Lower lobe of right lung (tissue), 2 donors: Measurements from ENCODE around the gene SNX22. TPM values are rescaled to one million over a fixed set of nuclear protein-coding genes. Genes with fewer than 3 reads are reported as not detected.

Source experiments
- ATAC-seq, 2 donors: fragments of 200-7000 bp; cut with Tn5 transposase; one replicate each; pipeline ENCODE4 v1.9.1; 2020 to 2022; ENCODE audit warnings: mild to moderate bottlenecking in 2 of 2, moderate library complexity in 2 of 2
- DNase-seq: peaks from one replicate; pipeline ENCODE4 v3.0.0-alpha.2; 2020
- H3K27ac ChIP-seq: fragments of 200-600 bp; one replicate; pipeline ENCODE4 v1.8.0; 2022
- H3K27me3 ChIP-seq: fragments of 200-600 bp; one replicate; pipeline ENCODE4 v1.8.0; 2022; ENCODE audit warnings: low read depth
- H3K36me3 ChIP-seq: fragments of 200-600 bp; one replicate; pipeline ENCODE4 v1.8.0; 2022; ENCODE audit warnings: mild to moderate bottlenecking
- H3K4me1 ChIP-seq: fragments of 200-600 bp; one replicate; pipeline ENCODE4 v1.8.0; 2022
- H3K4me3 ChIP-seq: fragments of 200-600 bp; one replicate; pipeline ENCODE4 v1.8.0; 2022; ENCODE audit warnings: mild to moderate bottlenecking
- H3K9me3 ChIP-seq: fragments of 200-600 bp; one replicate; pipeline ENCODE4 v1.8.0; 2022
- CTCF ChIP-seq: fragments of 200-600 bp; IDR thresholded peaks from one replicate; pipeline ENCODE4 v1.8.0; 2022; ENCODE audit warnings: antibody characterized with exemption, mild to moderate bottlenecking
- intact Hi-C: fragments of 100-400 bp; cut with DNase I; formaldehyde crosslinking; loops from one replicate; pipeline ENCODE4 v1.11.0; 2022
- total RNA-seq: library from RNA; stranded (reverse); fragmentation: NEBNext Ultra II Directional; extraction: Animal tissue kit (Norgen Biotek cat#: 25700); gene quantifications from one replicate; pipeline ENCODE4 v1.2.1, GENCODE V29; 2021
- donor health status: DM: no; HTN: yes; CAD: no; lungs with severe emphysema.

SNX22 gene
- total RNA-seq, 1 donor from 2014 or later, result 17.4 TPM

- no peak for DNase-seq
- intact Hi-C loops, result no loop called here
- Histone ChIP-seq H3K27me3 (no peaks in the 10 kb centered on the region), H3K36me3 (peaks cover 77% of the 10 kb centered on the region), H3K27ac (no peak overlapping the region), H3K4me1 (peaks cover 47% of the 10 kb centered on the region), H3K4me3 (no peak overlapping the region), H3K9me3 (no peaks in the 10 kb centered on the region)
- ATAC-seq, result no peak
- no peak for TF ChIP-seq CTCF
Observed at GRCh38 chr15:64158363-64159134, 7.0 kb downstream of the SNX22 start.

DNA sequence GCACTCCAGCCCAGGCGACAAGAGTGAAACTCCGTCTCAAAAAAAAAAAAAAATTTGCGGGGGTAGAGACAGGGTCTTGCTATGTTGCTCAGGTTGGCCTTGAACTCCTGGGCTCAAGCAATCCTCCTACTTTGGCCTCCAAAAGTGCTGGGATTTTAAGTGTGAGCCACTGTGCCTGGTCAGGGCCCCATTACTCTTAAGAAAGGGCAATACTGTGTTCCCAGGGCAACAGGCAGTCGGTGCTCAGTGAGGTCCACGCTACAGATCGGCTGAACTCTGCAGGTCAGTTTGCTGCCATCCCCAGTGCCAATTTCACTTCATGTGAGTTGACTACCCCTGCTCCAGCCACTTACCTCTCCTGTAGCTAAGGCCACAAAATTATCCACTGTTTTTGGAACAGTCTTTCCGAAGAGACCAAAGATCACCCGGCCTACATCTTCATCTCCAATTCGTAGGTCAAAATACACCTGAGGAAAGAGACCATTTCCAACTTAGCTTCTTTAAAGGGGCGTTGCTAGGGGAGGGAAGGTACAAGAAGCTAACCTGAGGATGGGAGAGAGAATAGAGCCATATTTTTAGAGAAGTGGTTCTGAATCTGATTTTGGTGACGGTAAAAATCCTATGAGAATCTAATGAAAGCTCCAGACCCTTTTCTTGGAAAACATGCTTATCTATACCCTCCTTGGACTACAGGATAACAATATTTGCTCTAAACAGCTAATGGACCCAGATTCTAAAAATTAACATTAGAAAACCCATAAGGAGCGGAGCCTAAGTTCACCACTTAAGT, 10.4 kb downstream of the SNX22 start:
- H3K27ac ChIP-seq, result peak overlapping the region; percentile 88

GRCh38 chr15:64162478-64162868, 10.9 kb downstream of the SNX22 start:
- H3K36me3 ChIP-seq, result peaks cover 42% of the 10 kb centered on the region
- peaks cover 51% of the 10 kb centered on the region for H3K4me1 ChIP-seq
- peak overlapping the region; percentile 88 for H3K27ac ChIP-seq
- DNase-seq (no peak), ATAC-seq (peak; percentile 56 to 62)
- intact Hi-C loops, result no loop called here
- H3K9me3 ChIP-seq, result no peaks in the 10 kb centered on the region
- peak overlapping the region; percentile 95 for H3K4me3 ChIP-seq
- TF ChIP-seq CTCF, result no peak
- H3K27me3 ChIP-seq, result no peaks in the 10 kb centered on the region

More for the DNA sequence above, 10.4 kb downstream of the SNX22 start:
- H3K4me1 ChIP-seq, result peaks cover 51% of the 10 kb centered on the region
- ATAC-seq (no peak), DNase-seq (no peak)
- peaks cover 48% of the 10 kb centered on the region for H3K36me3 ChIP-seq
- no peaks in the 10 kb centered on the region for H3K9me3 ChIP-seq
- H3K4me3 ChIP-seq, result peak overlapping the region; percentile 95
- no peaks in the 10 kb centered on the region for H3K27me3 ChIP-seq
- TF ChIP-seq CTCF, result no peak
- intact Hi-C loops, result no loop called here

- peak within 1 kb of the TSS; percentile 95 for H3K4me3 ChIP-seq
- peak; percentile 99 for DNase-seq
- H3K27me3 ChIP-seq, result no peaks in the 10 kb centered on the region
- H3K36me3 ChIP-seq, result peaks cover 36% of the 10 kb centered on the region
- peak; percentile 96 to 98 for ATAC-seq
- H3K9me3 ChIP-seq, result no peaks in the 10 kb centered on the region
- peak within 1 kb of the TSS; percentile 88 for H3K27ac ChIP-seq
- peak; percentile 63 for TF ChIP-seq CTCF
- intact Hi-C loops, result no loop called here
- H3K4me1 ChIP-seq, result peaks cover 51% of the 10 kb centered on the region
Observed at GRCh38 chr15:64162869-64163658, 11.5 kb downstream of the SNX22 start, which contains the start of gene PPIB. PPIB (minus strand) TSS chr15:64163022; CDS start chr15:64162986, 36 bp downstream.

GRCh38 chr15:64163659-64164362, 12.3 kb downstream of the SNX22 start:
- intact Hi-C loops, result no loop called here
- Histone ChIP-seq H3K4me1 (peaks cover 46% of the 10 kb centered on the region), H3K36me3 (peaks cover 28% of the 10 kb centered on the region), H3K9me3 (no peaks in the 10 kb centered on the region), H3K27me3 (no peaks in the 10 kb centered on the region), H3K4me3 (peak overlapping the region; percentile 95), H3K27ac (peak overlapping the region; percentile 88)
- no peak for TF ChIP-seq CTCF
- peak; percentile 75 for DNase-seq
- ATAC-seq, result peak; percentile 37 to 39
